GM03348 (cell line): ENCODE results near the gene MAPKAPK3.
A peak's percentile ranks its signal among the peaks of the same experiment; 100 is the strongest.

Experiments
- DNase-seq: peaks from one replicate; pipeline ENCODE4 v3.0.0; 2012; ENCODE audit warnings: low spot score

Gene MAPKAPK3

GRCh38 chr3:50617096-50617791 lies at the start of gene MAPKAPK3:
Gene MAPKAPK3 (plus strand): TSS chr3:50617151. CDS start chr3:50617566, 415 bp downstream.
- peak; percentile 50 for DNase-seq

DNA sequence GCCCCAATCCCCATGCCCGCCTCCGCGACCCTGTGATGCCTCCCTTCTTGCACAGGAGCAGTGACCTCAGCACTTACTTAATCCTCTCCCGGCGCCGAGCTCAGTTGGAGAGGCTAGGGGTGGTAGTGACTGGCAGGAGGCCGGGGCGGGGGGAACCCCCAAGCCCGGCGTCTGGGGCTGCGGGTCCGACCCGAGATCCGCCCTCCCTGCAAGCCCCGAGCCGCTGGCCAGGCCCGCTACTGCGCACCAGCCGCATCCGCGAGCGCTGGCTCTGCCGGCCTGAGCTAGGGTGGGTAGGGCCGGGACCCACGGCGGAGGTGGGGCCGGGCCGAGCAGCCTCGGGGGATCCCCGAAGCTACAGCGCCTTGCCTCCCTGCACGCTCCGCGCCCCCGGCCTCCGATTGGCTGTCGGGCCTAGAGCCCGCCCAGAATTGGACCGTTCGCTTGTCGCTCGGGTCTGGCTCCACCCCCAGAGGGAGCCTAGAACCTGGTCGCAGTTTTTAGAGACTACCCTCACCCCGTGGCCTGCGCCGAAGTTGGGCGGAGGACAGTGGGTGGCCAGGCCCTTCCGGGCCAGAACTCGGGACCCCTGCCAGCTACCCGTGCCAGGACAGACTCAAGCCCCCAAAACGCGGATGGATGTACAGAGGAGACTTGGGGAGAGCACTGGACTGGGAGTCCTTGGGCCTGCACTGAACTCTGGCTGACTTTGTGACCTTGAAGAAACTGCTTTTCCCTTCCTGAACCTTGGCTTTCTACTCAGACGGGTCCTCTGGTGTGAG lies 49.4 kb upstream of the MAPKAPK3 start, which contains the start of gene C3orf18:
C3orf18 (minus strand) TSS at position 362 of the 782 bp plus-strand sequence. CDS start 2,048 bp downstream, outside the sequence.
- DNase-seq, result peak; percentile 99

GRCh38 chr3:50568947-50569749 lies 47.8 kb upstream of the MAPKAPK3 start, which contains the start of gene HEMK1:
Gene HEMK1 (plus strand): TSS chr3:50569522. CDS start chr3:50571105, 1,583 bp downstream.
- peak; percentile 100 for DNase-seq

GRCh38 chr3:50570508-50571279 lies 46.3 kb upstream of the MAPKAPK3 start:
- no peak for DNase-seq

GRCh38 chr3:50571486-50571885 lies 45.5 kb upstream of the MAPKAPK3 start:
- DNase-seq, result no peak

DNA sequence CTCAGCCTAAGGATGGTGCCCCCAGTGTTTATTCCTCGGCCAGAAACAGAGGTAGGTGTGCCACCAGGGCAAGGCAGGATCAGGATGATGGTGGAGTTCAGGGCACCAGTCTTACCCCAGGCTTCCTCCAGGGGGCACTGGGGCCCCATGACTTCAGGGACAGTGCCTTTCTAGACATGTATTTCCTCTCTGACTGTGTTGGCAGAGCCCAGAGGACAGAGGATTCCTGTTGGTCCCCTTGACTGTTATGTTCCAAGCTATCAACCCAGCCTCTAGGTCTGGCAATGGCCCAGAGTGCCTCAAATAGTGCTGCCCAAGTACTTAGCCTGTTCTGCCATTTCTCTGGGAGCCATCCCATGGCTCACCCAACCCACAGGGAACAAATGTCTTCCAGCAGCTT lies 44.8 kb upstream of the MAPKAPK3 start:
- DNase-seq, result peak; percentile 89

DNA sequence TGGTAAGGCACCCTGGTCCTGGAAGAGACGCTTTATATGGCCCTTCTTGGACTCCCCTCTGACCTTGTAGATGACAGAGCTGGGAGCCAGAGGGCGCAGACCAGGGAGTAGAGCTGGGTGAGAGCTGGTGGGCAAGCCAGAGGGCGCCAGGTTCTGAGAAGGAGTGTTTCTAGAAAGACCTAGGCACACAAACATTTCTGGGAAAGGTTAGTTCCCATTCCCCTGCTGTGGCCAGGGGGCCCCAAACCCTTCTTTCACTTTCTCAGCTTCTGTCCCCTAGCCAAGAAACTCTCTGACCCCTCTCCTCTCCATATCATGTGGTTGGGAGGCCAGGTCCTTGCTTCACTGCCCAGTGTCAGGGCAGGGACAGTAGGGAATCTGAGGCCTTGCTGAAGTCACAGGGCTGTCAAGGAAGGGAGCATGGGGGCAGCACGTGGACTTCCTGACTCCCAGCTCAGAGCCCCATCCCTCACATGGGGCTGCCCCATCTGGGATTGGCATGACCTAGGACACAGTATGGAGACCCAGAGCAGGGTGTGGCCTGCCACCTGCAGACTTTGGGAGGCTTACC lies 44.1 kb upstream of the MAPKAPK3 start:
- no peak for DNase-seq

GRCh38 chr3:50573566-50574443 lies 43.1 kb upstream of the MAPKAPK3 start:
- DNase-seq, result no peak

- no peak for DNase-seq
These were observed 42.5 kb upstream of the MAPKAPK3 start for GRCh38 chr3:50574444-50574831.

GRCh38 chr3:50575372-50575771 lies 41.6 kb upstream of the MAPKAPK3 start:
- DNase-seq, result peak; percentile 24

GRCh38 chr3:50577348-50577747 lies 39.6 kb upstream of the MAPKAPK3 start:
- no peak for DNase-seq

DNA sequence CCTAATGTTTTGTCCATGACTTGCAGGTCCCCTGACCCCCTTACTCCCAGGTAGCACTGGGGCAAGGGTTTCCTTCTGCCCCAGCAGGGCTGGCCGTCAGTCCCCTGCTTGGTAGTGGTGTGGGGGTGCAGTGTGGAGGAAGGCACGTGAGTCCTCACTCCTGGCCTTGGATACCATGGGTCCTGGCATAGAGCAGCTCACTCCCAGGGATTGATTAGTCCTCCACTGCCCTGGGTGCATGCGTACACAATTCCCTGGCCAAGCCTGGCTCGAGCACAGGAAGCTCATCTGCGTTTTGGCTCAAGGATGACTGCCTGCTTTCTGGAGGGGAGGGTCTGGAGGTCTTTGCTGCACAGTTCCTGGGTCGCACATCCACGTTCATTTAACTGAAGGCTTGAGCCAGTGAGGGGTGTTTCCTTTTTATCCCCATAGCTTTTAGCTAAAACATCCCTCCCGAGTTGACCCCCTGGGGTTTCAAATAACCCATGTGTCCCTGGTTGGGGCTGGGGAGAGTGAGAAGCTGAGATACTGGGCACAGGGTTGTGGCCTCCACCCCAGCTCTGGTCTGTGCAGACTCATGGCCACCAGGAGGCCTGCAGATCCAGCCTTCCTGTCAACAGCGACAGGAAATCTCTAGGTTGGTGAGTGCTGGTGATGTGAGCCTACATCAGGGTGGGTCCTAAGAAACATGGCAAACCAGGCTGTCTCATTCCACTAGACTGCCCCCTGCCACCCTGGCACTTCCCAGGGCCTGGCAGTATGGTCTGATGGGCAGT lies 36.1 kb upstream of the MAPKAPK3 start:
- no peak for DNase-seq

- no peak for DNase-seq
These were observed 35.5 kb upstream of the MAPKAPK3 start for GRCh38 chr3:50581459-50581842.

GRCh38 chr3:50582083-50582482 lies 34.9 kb upstream of the MAPKAPK3 start:
- no peak for DNase-seq

GRCh38 chr3:50583897-50584296 lies 33.1 kb upstream of the MAPKAPK3 start:
- DNase-seq, result no peak

- no peak for DNase-seq
These were observed 32.6 kb upstream of the MAPKAPK3 start for GRCh38 chr3:50584391-50584790.

DNA sequence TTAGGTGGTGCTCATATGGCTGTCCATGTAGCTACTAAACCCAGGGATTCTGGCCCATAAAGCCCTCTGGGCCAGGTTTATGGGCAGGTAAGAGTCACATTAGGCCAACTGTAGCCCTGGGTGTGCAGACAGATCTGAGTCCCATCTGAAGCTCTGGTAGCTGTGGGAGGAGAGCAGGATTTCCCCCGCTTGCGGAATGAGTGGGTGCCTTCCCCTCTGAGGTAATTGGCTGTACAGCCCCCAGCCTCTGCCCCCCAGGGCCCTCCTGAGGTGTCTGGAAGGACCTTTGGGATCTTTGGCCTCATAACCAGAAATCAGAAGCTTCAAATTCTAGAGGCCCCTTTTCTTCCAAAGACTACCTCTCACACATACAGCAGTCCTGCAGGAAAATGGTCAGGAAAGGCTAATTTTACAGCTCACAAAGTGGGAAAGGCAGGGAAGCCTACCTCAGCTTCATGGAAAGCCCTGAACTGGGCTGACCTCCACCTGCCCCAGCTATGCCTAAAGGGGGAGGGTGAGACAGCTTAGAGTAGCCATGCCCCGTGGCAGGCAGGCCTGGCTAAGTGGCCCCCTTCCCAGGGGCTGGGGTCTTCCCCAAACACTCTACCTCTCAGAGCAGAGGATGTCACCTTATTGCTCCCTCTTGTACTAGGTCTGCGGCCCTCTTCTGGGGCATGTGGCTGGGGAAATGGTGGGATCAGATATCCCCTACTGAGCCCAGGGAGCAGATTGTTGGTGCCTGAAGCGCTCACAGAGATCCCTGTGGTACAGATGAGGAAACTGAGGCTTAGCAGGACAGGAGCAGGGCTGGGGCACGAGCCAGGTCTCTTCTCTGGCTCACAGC lies 30.8 kb upstream of the MAPKAPK3 start:
- DNase-seq, result no peak

DNA sequence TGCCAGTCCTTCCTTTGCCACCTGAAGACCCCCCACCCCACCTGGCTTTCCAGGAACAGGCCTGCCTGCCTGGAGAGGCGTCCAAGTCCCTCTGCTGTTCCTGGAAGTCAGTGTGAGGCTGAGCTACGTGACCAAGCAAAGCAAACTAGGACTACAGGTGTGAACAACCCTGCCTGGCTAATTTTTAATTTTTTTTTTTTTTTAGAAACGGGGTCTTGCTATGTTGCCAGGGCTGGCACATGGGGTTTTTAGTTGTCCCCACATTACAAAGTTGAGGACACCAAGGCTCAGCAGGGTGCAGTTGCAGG lies 30.2 kb upstream of the MAPKAPK3 start:
- no peak for DNase-seq

- peak; percentile 18 for DNase-seq
These were observed 29.6 kb upstream of the MAPKAPK3 start for GRCh38 chr3:50587373-50587772.
